NB4 (cell line): ENCODE results near the gene SANBR.

Experiments
- CTCF ChIP-seq: IDR thresholded peaks from one replicate; pipeline ENCODE4 v1.5.1; 2012; ENCODE audit warnings: low read depth, low read length
- MAX ChIP-seq: IDR thresholded peaks from 2 replicates; pipeline ENCODE4 v1.6.1; 2011; ENCODE audit warnings: low read depth, low read length
- POLR2A ChIP-seq: IDR thresholded peaks from 2 replicates; pipeline ENCODE4 v1.6.1; 2011; ENCODE audit warnings: mild to moderate bottlenecking; ENCODE audit not compliant: insufficient read length; ENCODE audit errors: extremely low read depth

- TF ChIP-seq CTCF (no peak), POLR2A (no peak), MAX (no peak)
Measured at GRCh38 chr2:61089797-61090196, 24.1 kb downstream of the SANBR start.
